NCI-H1930 (cell line): ENCODE measurements around the gene FBP2.
"Not testable (repeated sequence)": the region's sequence is repeated elsewhere in the genome, so short reads cannot be mapped to it uniquely, and the experiment has no call there.

Experiments used
- DNase-seq, 2 experiments: peaks; one replicate each; lab custom pipeline; 2025; lab: John Stamatoyannopoulos, UW

The FBP2 gene

GRCh38 chr9:94563548-94563947 lies 30.1 kb downstream of the FBP2 start:
- DNase-seq: no peak

GRCh38 chr9:94560237-94560636 lies 33.4 kb downstream of the FBP2 start:
- DNase-seq: no peak

DNA sequence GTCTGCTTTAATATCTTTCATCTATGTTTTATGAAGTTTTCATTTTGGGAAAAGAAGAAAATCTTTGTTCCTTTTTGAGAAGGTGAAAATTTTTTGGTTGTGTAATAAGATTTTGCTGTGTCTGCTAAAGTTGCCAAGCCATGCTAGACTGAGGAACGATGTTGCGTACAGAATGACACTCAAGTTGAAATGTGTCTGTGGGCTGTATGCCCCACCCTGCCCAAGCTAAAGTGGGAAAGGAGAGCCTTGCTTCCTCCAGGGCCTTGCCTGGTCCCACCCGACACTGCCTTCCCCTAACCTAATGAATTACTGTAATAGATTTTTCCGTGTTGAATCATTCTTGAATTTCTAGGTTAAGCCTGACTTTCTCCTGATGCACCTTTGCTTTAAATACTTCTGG lies 36.2 kb downstream of the FBP2 start:
- DNase-seq: no peak

- DNase-seq: peak; percentile 62 to 73
Observed at GRCh38 chr9:94554439-94555331, 38.9 kb downstream of the FBP2 start, which contains the start of gene PCAT7. Gene PCAT7, plus strand, starts transcription at chr9:94555083.

DNA sequence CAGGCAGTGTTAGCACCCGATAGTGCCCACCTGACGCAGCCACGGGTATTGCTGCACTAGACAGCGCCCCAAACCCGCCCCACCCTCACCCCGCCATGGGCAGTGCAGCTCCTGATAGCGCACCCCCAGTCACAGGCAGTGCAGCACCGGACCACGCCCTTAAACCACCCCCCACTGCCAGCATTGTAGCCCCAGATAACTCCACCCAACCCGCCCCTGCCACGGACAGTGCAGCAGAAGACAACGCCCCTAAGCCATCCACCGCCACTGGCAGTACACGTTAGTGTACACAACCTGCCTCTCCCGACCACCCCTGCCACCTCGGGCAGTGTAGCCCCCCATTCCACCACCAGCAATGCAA lies 39.6 kb downstream of the FBP2 start:
- no peak for DNase-seq

- peak in 1 of 2 experiments; percentile 23 for DNase-seq
Observed at GRCh38 chr9:94553029-94553938, 40.3 kb downstream of the FBP2 start.

GRCh38 chr9:94545940-94546339 lies 47.7 kb downstream of the FBP2 start:
- no peak for DNase-seq

- not testable (repeated sequence) for DNase-seq
Observed at GRCh38 chr9:94544335-94544734, 49.3 kb downstream of the FBP2 start.

GRCh38 chr9:94538908-94539307 lies 54.7 kb downstream of the FBP2 start:
- DNase-seq: no peak

DNA sequence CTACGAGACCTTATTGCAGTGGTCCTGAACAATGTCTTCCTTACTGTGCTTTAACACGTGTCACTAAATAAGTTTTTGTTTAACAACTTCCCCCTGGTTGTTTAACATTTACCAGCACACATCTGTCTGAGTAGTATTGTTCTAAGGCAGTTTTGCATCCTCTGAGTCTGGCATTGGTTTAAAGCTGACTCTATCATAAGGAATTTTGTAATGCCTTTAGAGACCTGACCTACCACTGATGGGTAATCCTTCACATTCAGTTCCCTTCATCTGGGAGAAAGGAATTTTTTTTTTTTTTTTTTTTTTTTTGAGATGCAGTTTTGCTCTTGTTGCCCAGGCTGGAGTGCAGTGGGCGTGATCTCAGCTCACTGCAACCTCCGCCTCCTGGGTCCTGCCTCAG lies 58.7 kb downstream of the FBP2 start:
- no peak for DNase-seq

DNA sequence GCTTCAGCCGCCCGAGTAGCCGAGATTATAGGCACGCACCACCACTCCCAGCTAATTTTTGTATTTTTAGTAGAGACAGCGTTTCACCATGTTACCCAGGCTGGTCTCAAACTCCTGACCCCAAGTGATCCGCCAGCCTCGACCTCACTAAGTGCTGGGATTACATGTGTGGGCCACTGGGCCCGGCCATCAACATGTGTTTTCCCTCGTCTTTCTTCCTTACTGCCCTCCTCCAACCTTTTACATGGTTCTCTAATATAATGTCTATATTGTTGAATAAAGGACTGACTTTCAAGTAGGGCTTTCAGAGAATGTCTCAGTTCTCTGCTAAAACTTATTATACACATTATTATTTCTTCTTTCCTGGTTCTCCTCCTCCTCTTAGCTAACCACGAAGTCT lies 60.0 kb downstream of the FBP2 start:
- DNase-seq: no peak

DNA sequence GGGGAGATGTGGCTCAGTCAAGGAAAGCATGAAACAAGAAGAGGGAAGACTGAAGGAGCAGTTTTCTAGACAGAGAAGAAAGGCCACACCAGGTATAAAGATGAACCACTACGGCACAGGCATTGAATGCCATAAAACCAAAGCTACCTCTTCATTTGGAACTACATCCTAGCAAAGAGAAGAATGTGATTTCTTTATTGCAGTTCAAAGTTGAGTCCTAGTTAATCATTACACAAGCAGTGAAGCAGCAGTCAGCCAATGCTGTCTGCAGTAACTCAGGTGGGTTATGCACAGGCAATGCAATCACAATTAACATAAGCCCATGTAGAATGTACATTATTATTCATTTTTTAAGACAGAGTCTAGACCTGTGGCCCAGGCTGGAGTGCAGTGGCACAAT lies 60.5 kb downstream of the FBP2 start:
- DNase-seq: no peak

- no peak for DNase-seq
Observed at GRCh38 chr9:94528886-94529285, 64.7 kb downstream of the FBP2 start.

GRCh38 chr9:94526951-94527350 lies 66.7 kb downstream of the FBP2 start:
- DNase-seq: no peak

GRCh38 chr9:94526271-94526670 lies 67.4 kb downstream of the FBP2 start:
- no peak for DNase-seq

DNA sequence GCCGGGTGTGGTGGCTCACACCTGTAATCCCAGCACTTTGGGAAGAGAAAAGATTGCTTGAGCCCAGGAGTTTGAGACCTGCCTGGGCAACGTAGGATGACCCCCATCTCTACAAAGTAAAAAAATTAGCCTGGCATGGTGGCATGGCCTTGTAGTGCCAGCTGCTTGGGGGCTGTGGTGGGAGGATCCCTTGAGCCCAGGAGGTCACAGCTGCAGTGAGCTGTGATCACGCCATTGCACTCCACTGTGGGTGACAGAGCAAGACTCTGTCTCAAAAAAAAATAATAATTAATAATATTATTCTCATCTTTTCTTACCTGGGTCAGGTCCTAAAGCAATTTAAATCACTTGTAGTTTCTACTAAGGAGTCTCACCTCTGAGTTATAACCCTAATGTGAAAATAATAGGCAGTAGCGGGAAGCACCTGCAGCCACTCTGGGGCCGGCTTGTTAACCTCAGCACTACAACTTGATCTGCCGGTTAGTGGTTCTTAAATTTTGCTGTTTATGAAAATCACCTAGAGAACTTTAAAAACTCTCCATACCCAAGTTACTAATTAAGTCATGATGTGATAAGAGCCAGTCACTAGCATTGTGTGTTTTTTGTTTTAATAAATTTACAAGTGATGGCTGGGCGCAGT lies 68.1 kb downstream of the FBP2 start:
- DNase-seq: no peak

- DNase-seq: no peak
Observed at GRCh38 chr9:94517254-94517653, 76.4 kb downstream of the FBP2 start.

GRCh38 chr9:94514722-94515121 lies 78.9 kb downstream of the FBP2 start:
- no peak for DNase-seq

DNA sequence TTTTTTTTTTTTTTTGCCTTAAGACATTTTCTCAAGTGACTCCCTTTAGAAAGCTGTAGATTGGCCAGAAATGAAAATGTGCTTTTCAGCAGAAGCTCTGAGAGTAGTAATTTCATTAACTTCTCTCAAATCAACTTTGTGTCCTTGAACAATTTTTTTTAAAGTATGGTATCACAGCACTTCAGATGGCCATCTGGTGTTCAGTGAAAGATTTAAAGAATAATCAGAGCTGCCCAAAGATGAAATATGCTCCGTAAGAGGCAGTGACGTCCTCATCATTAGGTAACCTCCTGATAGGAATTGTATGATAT lies 81.7 kb downstream of the FBP2 start:
- no peak for DNase-seq

DNA sequence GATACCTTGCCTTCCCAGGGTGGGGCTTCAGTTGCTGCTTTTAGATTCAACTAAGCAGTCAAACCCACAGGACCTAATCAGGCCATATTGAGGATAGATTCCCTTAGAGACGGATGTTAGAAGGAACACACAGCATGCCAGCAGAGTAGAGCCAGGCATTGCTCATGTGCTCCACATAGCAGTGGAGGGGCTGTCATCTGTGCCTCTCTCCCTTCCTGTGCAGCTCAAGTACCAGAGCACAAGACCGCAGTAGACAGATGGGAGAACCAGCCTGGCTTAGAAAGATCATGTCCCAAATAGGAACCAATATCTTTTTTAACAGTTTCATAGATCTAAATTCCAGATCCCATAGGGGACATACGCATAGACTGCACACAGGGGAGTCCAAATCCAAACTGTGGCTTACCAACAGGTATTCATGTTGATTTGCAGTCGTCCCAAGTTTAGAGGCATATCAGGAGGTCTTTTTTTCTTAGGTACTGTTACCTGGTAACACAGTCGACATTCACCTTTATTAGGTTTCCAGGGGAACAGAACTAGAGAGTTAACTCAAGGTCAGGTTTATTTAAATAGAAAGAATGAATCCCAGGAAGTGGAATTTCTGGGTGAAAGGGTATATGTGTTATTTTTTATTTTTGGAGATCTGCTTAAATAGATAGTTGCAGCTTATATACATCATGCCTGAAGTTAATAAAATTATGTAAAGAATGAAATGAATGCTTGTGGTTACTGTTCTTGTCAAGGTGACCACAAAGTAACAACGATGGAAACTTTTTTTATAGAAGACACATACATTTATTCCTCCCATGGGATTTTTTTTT lies 82.3 kb downstream of the FBP2 start:
- DNase-seq: no peak
